Ovary (tissue), 9 donors: Measurements from ENCODE around the gene CAMSAP1. TPM values are rescaled to one million over a fixed set of nuclear protein-coding genes. Genes with fewer than 3 reads are reported as not detected.

Experiments
- DNase-seq, 5 donors: peaks; one replicate each; pipeline ENCODE4 v3.0.0-alpha.2; 2019 to 2020
- H3K27ac ChIP-seq, 2 donors: fragments of 200-600 bp; one replicate each; pipeline versions ENCODE4 v1.5.1 to v1.8.0; 2019 to 2022
- H3K27me3 ChIP-seq: fragments of 200-600 bp; one replicate; pipeline ENCODE4 v1.8.0; 2022
- H3K36me3 ChIP-seq: fragments of 200-600 bp; sonication (generic); one replicate; pipeline ENCODE4 v1.5.1; 2019
- H3K4me1 ChIP-seq: one replicate; pipeline ENCODE4 v1.8.1; 2013; ENCODE audit warnings: mild to moderate bottlenecking, moderate library complexity; ENCODE audit not compliant: insufficient read depth
- H3K4me3 ChIP-seq: fragments of 200-600 bp; sonication (generic); one replicate; pipeline ENCODE4 v1.5.1; 2017
- H3K9me3 ChIP-seq, 2 donors: fragments of 200-600 bp in 1 of 2; sonication (generic) in 1 of 2; one replicate each; pipeline versions ENCODE4 v1.5.1 to v1.8.1; 2013 to 2019; ENCODE audit warnings: mild to moderate bottlenecking in 1 of 2, moderate library complexity in 1 of 2
- CTCF ChIP-seq, 3 donors: fragments of 450-650 bp in 2 of 3; fragments of 200-600 bp in 1 of 3; IDR thresholded peaks; one replicate each; pipeline versions ENCODE4 v1.5.1 to v1.8.0; 2016 to 2022; ENCODE audit warnings: antibody characterized with exemption in 3 of 3, mild to moderate bottlenecking in 1 of 3
- EP300 ChIP-seq: sonication (generic); formaldehyde crosslinking; IDR thresholded peaks from one replicate; pipeline ENCODE4 v1.6.1; 2017; ENCODE audit warnings: antibody characterized with exemption
- POLR2A ChIP-seq: fragments of 450-650 bp; IDR thresholded peaks from one replicate; pipeline ENCODE4 v1.6.1; 2017; ENCODE audit warnings: antibody characterized with exemption, mild to moderate bottlenecking, moderate library complexity
- WGBS, 3 donors: extraction: QIAGEN DNeasy Blood & Tissue Kit in 1 of 3; methylation state at CpG; one replicate each; pipeline versions ENCODE4 v1.1.5 to v1.1.7; 2013 to 2017; 5-methylcytosine and 5-hydroxymethylcytosine counted together
- intact Hi-C, 4 donors: fragments of 100-400 bp; cut with DNase I; formaldehyde crosslinking; loops; one replicate each; pipeline versions ENCODE4 v1.11.0 to v1.15.1; 2022 to 2023
- polyA plus RNA-seq, 2 donors: library from polyadenylated mRNA; stranded (reverse); fragments of 200-250 nt in 1 of 2; fragments of 350-450 nt in 1 of 2; fragmentation: Illumina TruSeq in 1 of 2; extraction: RNeasy Lipid Tissue Mini Kit (QIAGEN cat#74804) in 1 of 2; gene quantifications; one replicate each; pipeline ENCODE4 v1.2.3, GENCODE V29; 2013 to 2014
- total RNA-seq, 7 donors: library from RNA; depleted of rRNA in 2 of 7; stranded (reverse); fragments of >200 nt in 2 of 7; fragmentation: NEBNext Ultra II Directional in 3 of 7; extraction: Animal tissue kit (Norgen Biotek cat#: 25700) in 3 of 7; gene quantifications; one replicate each; pipeline versions ENCODE4 v1.1.0 to v1.2.4, GENCODE V29; 2016 to 2023
- donor health status: DM: no; HTN: no; CAD: no; lungs with moderate emphysema.
- donor health status: DM: no; HTN: no; CAD: no.
- donor health status: Bipolar disorder and iron deficiency.
- donor health status: DM: yes; HTN: yes; CAD: no.
- donor health status: DM: no; HTN: no; CAD: no.
- donor health status: DM: yes; HTN: yes; CAD: no.

Gene CAMSAP1
- total and polyA plus RNA-seq, 9 donors = 9.4 to 62.6 (median 38.0) TPM

GRCh38 chr9:135857371-135857786 lies 50.0 kb downstream of the CAMSAP1 start:
- H3K27ac ChIP-seq = no peak overlapping the region
- TF ChIP-seq CTCF (IDR thresholded peaks at IDR 0.05) (no peak), EP300 (no peak), POLR2A (no peak)
- no peak for DNase-seq
- no peaks in the 10 kb centered on the region for H3K27me3 ChIP-seq
- H3K4me3 ChIP-seq = no peak overlapping the region
- no peaks in the 10 kb centered on the region for H3K9me3 ChIP-seq
- intact Hi-C loops = no loop called here
- no peaks in the 10 kb centered on the region for H3K36me3 ChIP-seq
- peaks cover 2% of the 10 kb centered on the region for H3K4me1 ChIP-seq
- 19 to 44% (median 19%) methylated on average over 2 of the region's 2 CpGs for WGBS, 3 donors

- intact Hi-C loops = no loop called here
- no peak for DNase-seq
- no peak for TF ChIP-seq POLR2A
- 95 to 96% (median 96%) methylated on average over 16 of the region's 16 CpGs for WGBS, 3 donors
- H3K9me3 ChIP-seq = no peaks in the 10 kb centered on the region
- no peaks in the 10 kb centered on the region for H3K27me3 ChIP-seq
- H3K36me3 ChIP-seq = no peaks in the 10 kb centered on the region
- no peak overlapping the region for H3K4me3 ChIP-seq
- H3K4me1 ChIP-seq = peaks cover 2% of the 10 kb centered on the region
- no peak overlapping the region for H3K27ac ChIP-seq
Measured at GRCh38 chr9:135851748-135852147, 55.6 kb downstream of the CAMSAP1 start.

- TF ChIP-seq EP300 = no peak
- TF ChIP-seq POLR2A = no peak
- TF ChIP-seq CTCF (IDR thresholded peaks at IDR 0.05) = no peak
- 88 to 90% (median 90%) methylated on average over 8 of the region's 8 CpGs for WGBS, 3 donors
- H3K36me3 ChIP-seq = no peaks in the 10 kb centered on the region
- intact Hi-C loops = no loop called here
- H3K27ac ChIP-seq = no peak overlapping the region
- DNase-seq = no peak
- no peaks in the 10 kb centered on the region for H3K27me3 ChIP-seq
- H3K4me1 ChIP-seq = peaks cover 2% of the 10 kb centered on the region
- H3K9me3 ChIP-seq = no peaks in the 10 kb centered on the region
- no peak overlapping the region for H3K4me3 ChIP-seq
Measured at GRCh38 chr9:135850737-135851136, 56.6 kb downstream of the CAMSAP1 start.

- intact Hi-C loops = no loop called here
- H3K4me1 ChIP-seq = peaks cover 2% of the 10 kb centered on the region
- H3K4me3 ChIP-seq = no peak overlapping the region
- H3K27me3 ChIP-seq = no peaks in the 10 kb centered on the region
- TF ChIP-seq CTCF (IDR thresholded peaks at IDR 0.05) = no peak
- TF ChIP-seq EP300 = no peak
- no peak for TF ChIP-seq POLR2A
- no peaks in the 10 kb centered on the region for H3K36me3 ChIP-seq
- 82 to 84% (median 83%) methylated on average over 8 of the region's 8 CpGs for WGBS, 3 donors
- no peaks in the 10 kb centered on the region for H3K9me3 ChIP-seq
- DNase-seq = no peak
- no peak overlapping the region for H3K27ac ChIP-seq
Measured at GRCh38 chr9:135849181-135849580, 58.2 kb downstream of the CAMSAP1 start.

- WGBS, 3 donors = 69 to 78% (median 74%) methylated on average over 13 of the region's 13 CpGs
Measured at GRCh38 chr9:135848341-135849047, 58.9 kb downstream of the CAMSAP1 start.

More at GRCh38 chr9:135848341-135849047, 58.9 kb downstream of the CAMSAP1 start:
- DNase-seq = no peak
- no peak overlapping the region for H3K4me3 ChIP-seq
- intact Hi-C loops = no loop called here
- no peaks in the 10 kb centered on the region for H3K27me3 ChIP-seq
- H3K36me3 ChIP-seq = no peaks in the 10 kb centered on the region
- TF ChIP-seq POLR2A (no peak), EP300 (no peak), CTCF (IDR thresholded peaks at IDR 0.05) (no peak)
- H3K9me3 ChIP-seq = no peaks in the 10 kb centered on the region
- no peak overlapping the region for H3K27ac ChIP-seq
- peaks cover 2% of the 10 kb centered on the region for H3K4me1 ChIP-seq
